ENCODE data around the gene WDR1. TPM values are rescaled to one million over a fixed set of nuclear protein-coding genes. Genes with fewer than 3 reads are reported as not detected.

The WDR1 gene
- total RNA-seq, 1 donor from 2014 or later: 183 TPM

GRCh38 chr4:10117359-10118047, 904 bp upstream of the WDR1 start:
- DNase-seq (peak; percentile 58), ATAC-seq (ENCODE audit: poor library complexity) (no peak)

GRCh38 chr4:10115797-10116568, 616 bp downstream of the WDR1 start:
- DNase-seq (peak; percentile 72), ATAC-seq (ENCODE audit: poor library complexity) (peak; percentile 62)
- intact Hi-C loops (cut with DNase I): no loop called here

More at GRCh38 chr4:10117359-10118047, 904 bp upstream of the WDR1 start:
- intact Hi-C loops (cut with DNase I): no loop called here

- ATAC-seq (ENCODE audit: poor library complexity) (no peak), DNase-seq (peak; percentile 51)
- intact Hi-C loops (cut with DNase I): no loop called here
These were observed 1.3 kb downstream of the WDR1 start for GRCh38 chr4:10115271-10115796.

- intact Hi-C loops (cut with DNase I): no loop called here
- DNase-seq (peak; percentile 23), ATAC-seq (ENCODE audit: poor library complexity) (no peak)
These were observed 2.0 kb downstream of the WDR1 start for GRCh38 chr4:10114607-10115006.

- DNase-seq: peak; percentile 1
- no peak for ATAC-seq (ENCODE audit: poor library complexity)
- intact Hi-C loops (cut with DNase I): no loop called here
These were observed 2.5 kb downstream of the WDR1 start for GRCh38 chr4:10114147-10114546.

GRCh38 chr4:10113362-10114047, 3.1 kb downstream of the WDR1 start:
- DNase-seq (no peak), ATAC-seq (ENCODE audit: poor library complexity) (no peak)
- intact Hi-C loops (cut with DNase I): no loop called here

GRCh38 chr4:10112658-10113284, 3.8 kb downstream of the WDR1 start:
- ATAC-seq (ENCODE audit: poor library complexity) (no peak), DNase-seq (no peak)
- intact Hi-C loops (cut with DNase I): no loop called here

GRCh38 chr4:10111067-10111801, 5.4 kb downstream of the WDR1 start:
- intact Hi-C loops (cut with DNase I): no loop called here
- ATAC-seq (ENCODE audit: poor library complexity): no peak
- no peak for DNase-seq

- DNase-seq (no peak), ATAC-seq (ENCODE audit: poor library complexity) (no peak)
- intact Hi-C loops (cut with DNase I): no loop called here
These were observed 6.5 kb downstream of the WDR1 start for GRCh38 chr4:10109995-10110670.

GRCh38 chr4:10108818-10109783, 7.5 kb downstream of the WDR1 start:
- no peak for DNase-seq
- intact Hi-C loops (cut with DNase I): no loop called here
- peak; percentile 10 for ATAC-seq (ENCODE audit: poor library complexity)

GRCh38 chr4:10108391-10108790, 8.2 kb downstream of the WDR1 start:
- ATAC-seq (ENCODE audit: poor library complexity): no peak
- intact Hi-C loops (cut with DNase I): no loop called here
- no peak for DNase-seq

GRCh38 chr4:10107111-10108091, 9.2 kb downstream of the WDR1 start:
- intact Hi-C loops (cut with DNase I): no loop called here
- DNase-seq (no peak), ATAC-seq (ENCODE audit: poor library complexity) (peak; percentile 21)

GRCh38 chr4:10106421-10107039, 10.1 kb downstream of the WDR1 start:
- intact Hi-C loops (cut with DNase I): no loop called here
- DNase-seq (peak; percentile 75), ATAC-seq (ENCODE audit: poor library complexity) (peak; percentile 56)

GRCh38 chr4:10105920-10106319, 10.7 kb downstream of the WDR1 start:
- no peak for ATAC-seq (ENCODE audit: poor library complexity)
- DNase-seq: no peak
- intact Hi-C loops (cut with DNase I): no loop called here

GRCh38 chr4:10105421-10105820, 11.2 kb downstream of the WDR1 start:
- DNase-seq: peak; percentile 1

More at GRCh38 chr4:10105421-10105820, 11.2 kb downstream of the WDR1 start:
- intact Hi-C loops (cut with DNase I): no loop called here
- no peak for ATAC-seq (ENCODE audit: poor library complexity)

Measured in Right ventricle myocardium superior (tissue), 1 donor.